Kidney (tissue), 14 donors: ENCODE results near the gene SLC38A2. TPM values are rescaled to one million over a fixed set of nuclear protein-coding genes. Genes with fewer than 3 reads are reported as not detected.

Source experiments
- DNase-seq, 5 donors: peaks; one replicate each; pipeline ENCODE4 v3.0.0-alpha.2; 2013 to 2020
- FAIRE-seq: peaks from 2 replicates; lab custom pipeline; 2012; peaks lifted over from hg19 to GRCh38; lab: Jason Lieb, UNC
- H3K27ac ChIP-seq, 2 donors: one replicate each; pipeline ENCODE4 v1.7.0; 2013; ENCODE audit warnings: low read depth in 2 of 2, low read length in 2 of 2, inconsistent platforms in 1 of 2
- H3K27me3 ChIP-seq: one replicate; pipeline ENCODE4 v1.7.1; 2013; ENCODE audit warnings: low read length, inconsistent platforms; ENCODE audit not compliant: control insufficient read depth, insufficient read depth
- H3K36me3 ChIP-seq, 3 donors: one replicate each; pipeline versions ENCODE4 v1.7.0 to v1.7.1; 2013; ENCODE audit warnings: low read length in 3 of 3, control low read depth in 1 of 3, inconsistent platforms in 1 of 3; ENCODE audit not compliant: insufficient read depth in 3 of 3, control insufficient read depth in 2 of 3
- H3K4me1 ChIP-seq, 3 donors: one replicate each; pipeline versions ENCODE4 v1.7.0 to v1.7.1; 2013; ENCODE audit warnings: low read length in 3 of 3, inconsistent platforms in 1 of 3, low read depth in 1 of 3; ENCODE audit not compliant: control insufficient read depth in 2 of 3, insufficient read depth in 2 of 3
- H3K4me3 ChIP-seq, 3 donors: one replicate each; pipeline versions ENCODE4 v1.7.0 to v1.8.1; 2013; ENCODE audit warnings: low read length in 3 of 3, control low read depth in 1 of 3, inconsistent platforms in 1 of 3
- H3K9ac ChIP-seq, 3 donors: one replicate each; pipeline versions ENCODE4 v1.7.0 to v1.7.1; 2013; ENCODE audit warnings: low read length in 3 of 3, control low read depth in 1 of 3, inconsistent platforms in 1 of 3
- H3K9me3 ChIP-seq, 3 donors: one replicate each; pipeline versions ENCODE4 v1.7.0 to v1.7.1; 2013; ENCODE audit warnings: low read length in 3 of 3, control low read depth in 1 of 3, inconsistent platforms in 1 of 3; ENCODE audit not compliant: control insufficient read depth in 2 of 3, insufficient read depth in 1 of 3
- CTCF ChIP-seq: IDR thresholded peaks from 3 replicates; pipeline ENCODE4 v1.5.1; 2012; ENCODE audit warnings: mild to moderate bottlenecking, moderate library complexity, borderline replicate concordance; ENCODE audit not compliant: insufficient read depth; ENCODE audit errors: extremely low read depth
- intact Hi-C: fragments of 100-400 bp; cut with DNase I; formaldehyde crosslinking; loops from one replicate; pipeline ENCODE4 v1.11.1; 2022
- polyA plus RNA-seq: library from polyadenylated mRNA; stranded (reverse); fragments of 350-450 nt; fragmentation: Illumina TruSeq; extraction: RNeasy Lipid Tissue Mini Kit (QIAGEN cat#74804); gene quantifications from one replicate; pipeline ENCODE4 v1.2.3, GENCODE V29; 2014; ENCODE audit warnings: low read depth, low replicate concordance; ENCODE audit not compliant: insufficient read depth
- total RNA-seq: library from RNA; stranded (reverse); fragmentation: NEBNext Ultra II Directional; extraction: Animal tissue kit (Norgen Biotek cat#: 25700); gene quantifications from one replicate; pipeline ENCODE4 v1.2.1, GENCODE V29; 2021
- donor health status: control.
- donor health status: control.
- donor health status: control.
- donor health status: control.
- donor health status: control.
- donor health status: DM: yes; HTN: yes; CAD: no.
- donor health status: Normal renal cell carcinoma (clear cell type).

SLC38A2 gene
- total and polyA plus RNA-seq, 2 donors from 2014 or later, result 38.6 to 189 TPM

GRCh38 chr12:46351886-46352650 lies 20.5 kb downstream of the SLC38A2 start:
- no peak for TF ChIP-seq CTCF
- Histone ChIP-seq H3K4me3 (no peak overlapping the region), H3K27ac (peak overlapping the region in 1 of 2 donors; percentile 18), H3K4me1 (peaks cover 3 to 6% (median 4%) of the 10 kb centered on the region in 3 donors), H3K36me3 (no peaks in the 10 kb centered on the region), H3K9ac (no peak overlapping the region), H3K27me3 (no peaks in the 10 kb centered on the region), H3K9me3 (no peaks in the 10 kb centered on the region)
- DNase-seq (peak in 2 of 5 donors; percentile 39 to 48), FAIRE-seq (no peak)
- intact Hi-C loops, result no loop called here

- Histone ChIP-seq H3K4me1 (peaks cover 3 to 6% (median 4%) of the 10 kb centered on the region in 3 donors), H3K36me3 (no peaks in the 10 kb centered on the region), H3K27ac (no peak overlapping the region), H3K4me3 (no peak overlapping the region), H3K27me3 (no peaks in the 10 kb centered on the region), H3K9me3 (no peaks in the 10 kb centered on the region), H3K9ac (no peak overlapping the region)
- FAIRE-seq (no peak), DNase-seq (no peak)
- no peak for TF ChIP-seq CTCF
- intact Hi-C loops, result no loop called here
Measured at GRCh38 chr12:46351138-46351537, 21.4 kb downstream of the SLC38A2 start.

GRCh38 chr12:46349253-46349652 lies 23.3 kb downstream of the SLC38A2 start:
- intact Hi-C loops, result no loop called here
- Histone ChIP-seq H3K36me3 (no peaks in the 10 kb centered on the region), H3K9ac (no peak overlapping the region), H3K9me3 (no peaks in the 10 kb centered on the region), H3K4me1 (peaks cover 0 to 6% (median 3%) of the 10 kb centered on the region in 3 donors), H3K4me3 (no peak overlapping the region), H3K27me3 (no peaks in the 10 kb centered on the region), H3K27ac (no peak overlapping the region)
- FAIRE-seq, result no peak
- TF ChIP-seq CTCF, result no peak
- no peak for DNase-seq
